A549 treated with ZK216348 at 1 μM for 4 hours (cell line): Measurements from ENCODE around the gene EPHA8. TPM values are rescaled to one million over a fixed set of nuclear protein-coding genes. Genes with fewer than 3 reads are reported as not detected.

Source experiments
- total RNA-seq: library from RNA; stranded (reverse); fragments of 200-300 nt; extraction: Qiagen RNA extraction; gene quantifications from 5 replicates; pipeline ENCODE4 v1.2.3, GENCODE V29; 2022; ENCODE audit warnings: low read depth

EPHA8 gene
- total RNA-seq: 0.02 to 0.06 TPM (median 0.05 TPM) in 3 of 5 replicates, not detected in the others

DNA sequence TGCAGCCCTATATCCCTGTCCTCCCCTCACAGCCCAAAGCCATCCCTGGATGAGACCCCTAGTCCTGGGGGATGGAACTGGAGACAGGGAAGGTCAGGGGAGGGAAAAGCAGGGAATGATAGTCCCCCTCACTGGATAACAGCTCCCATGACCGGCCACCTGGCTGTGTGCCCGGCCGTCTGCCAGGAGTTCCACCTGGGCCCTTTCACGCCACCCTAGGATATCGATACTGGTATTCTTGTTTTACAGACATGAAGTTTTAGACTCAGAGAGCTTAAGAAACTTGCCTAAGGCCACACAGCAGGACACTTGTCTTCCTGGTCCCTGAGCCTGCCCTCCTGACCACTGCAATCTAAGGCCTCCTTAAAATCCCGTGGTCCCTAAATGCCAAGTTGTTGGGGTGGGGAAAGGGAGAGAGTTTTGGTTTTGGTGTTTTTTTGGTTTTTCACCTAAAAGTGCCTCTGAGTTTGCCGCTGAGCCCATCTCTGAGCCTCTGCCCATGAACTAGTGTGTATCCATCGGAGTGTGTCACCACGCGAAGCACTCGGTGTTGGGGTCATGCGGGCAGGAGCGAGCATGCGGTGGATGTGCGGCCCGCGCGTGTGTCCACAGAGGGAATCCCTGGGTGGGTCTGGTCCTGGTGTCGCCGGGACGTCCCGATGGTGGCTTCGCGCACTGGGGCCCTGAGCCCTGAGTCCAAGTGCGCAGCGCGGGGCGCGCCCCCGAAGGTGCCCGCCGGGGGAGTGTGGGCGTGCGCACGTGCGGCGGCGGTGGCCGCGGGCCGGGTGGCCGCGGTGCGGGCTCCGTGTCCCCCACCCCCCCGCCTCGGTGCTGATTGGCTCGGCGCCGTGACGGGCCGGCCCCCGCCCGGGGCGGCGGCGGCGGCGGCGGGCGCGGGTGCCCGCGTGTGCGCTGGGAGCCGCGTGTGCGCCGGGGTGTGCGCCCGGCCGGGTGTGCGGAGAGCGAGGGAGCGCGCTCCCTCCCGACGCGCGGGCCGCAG lies at the start of gene EPHA8:
Gene EPHA8, plus strand, starts transcription at position 906 of the 1,000 bp plus-strand sequence. CDS start 147 bp downstream, outside the sequence.

DNA sequence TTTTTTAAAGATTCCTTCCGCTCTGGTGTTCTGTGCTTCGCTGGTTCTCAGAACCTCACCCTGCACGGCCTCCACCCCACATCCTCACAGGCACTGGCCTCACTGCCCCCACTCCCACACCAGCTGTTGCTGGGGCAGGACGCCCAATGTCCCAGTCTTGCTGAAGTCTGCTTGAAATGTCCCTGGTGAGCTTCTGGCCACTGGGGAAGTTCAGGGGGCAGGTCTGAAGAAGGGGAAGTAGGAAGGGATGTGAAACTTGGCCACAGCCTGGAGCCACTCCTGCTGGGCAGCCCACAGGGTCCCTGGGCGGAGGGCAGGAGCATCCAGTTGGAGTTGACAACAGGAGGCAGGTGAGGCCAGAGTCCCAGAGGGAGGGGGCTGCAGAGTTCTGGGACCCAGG lies 73.1 kb downstream of the EPHA8 start, which contains the start of gene C1QA:
Gene C1QA, plus strand, starts transcription at position 276 of the 400 bp plus-strand sequence. CDS start 989 bp downstream, outside the sequence.

DNA sequence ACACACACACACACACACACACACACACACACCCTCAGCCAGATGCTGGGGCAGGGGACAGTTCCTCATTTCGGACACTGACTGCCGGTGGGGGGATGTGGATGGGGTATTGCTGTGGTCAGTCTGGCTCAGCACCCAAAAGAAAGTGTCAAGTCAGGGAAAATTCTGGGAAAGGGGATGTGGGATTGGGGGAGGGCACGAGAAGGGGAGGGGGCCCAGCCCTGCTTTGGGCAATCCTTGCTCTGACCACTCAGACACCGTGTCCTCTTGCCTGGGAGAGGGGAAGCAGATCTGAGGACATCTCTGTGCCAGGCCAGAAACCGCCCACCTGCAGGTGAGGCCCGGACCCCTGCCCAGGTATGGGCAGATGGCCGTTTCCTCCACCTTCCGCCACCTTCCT lies 80.1 kb downstream of the EPHA8 start, which contains the start of gene C1QC:
Gene C1QC, plus strand, starts transcription at position 253 of the 400 bp plus-strand sequence. CDS start 391 bp downstream, outside the sequence.

DNA sequence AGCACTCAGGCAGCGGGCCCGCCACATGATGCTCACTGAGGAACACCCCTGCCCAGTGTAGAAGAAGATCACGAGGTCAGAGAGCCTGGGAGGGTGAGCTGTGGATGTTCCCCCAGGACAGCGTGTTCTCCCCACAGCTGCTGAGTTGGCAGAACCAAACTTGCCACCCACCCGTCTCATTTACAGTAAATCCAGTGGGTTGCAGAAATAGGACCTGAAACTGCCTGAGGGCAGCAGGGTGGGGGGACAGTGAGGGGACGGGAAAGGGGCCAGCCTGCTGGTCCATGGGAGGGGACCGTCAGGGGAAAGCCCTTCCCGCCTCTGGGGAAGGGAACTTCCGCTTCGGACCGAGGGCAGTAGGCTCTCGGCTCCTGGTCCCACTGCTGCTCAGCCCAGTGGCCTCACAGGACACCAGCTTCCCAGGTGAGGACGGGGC lies 89.6 kb downstream of the EPHA8 start, which contains the start of gene C1QB:
Gene C1QB, plus strand, starts transcription at position 356 of the 436 bp plus-strand sequence. CDS start 6,227 bp downstream, outside the sequence.

Other genes starting within 250 kb of the EPHA8 start
- 4.0 to 5.8 TPM (median 5.3 TPM) in 5 replicates for gene ZBTB40, start 111.6 kb upstream of the EPHA8 start, total RNA-seq
- gene C1QA, start 73.1 kb downstream of the EPHA8 start, total RNA-seq: not detected in 5 replicates
- not detected in 5 replicates for gene C1QC, start 80.1 kb downstream of the EPHA8 start, total RNA-seq
- gene C1QB, start 89.7 kb downstream of the EPHA8 start, total RNA-seq: not detected in 5 replicates
- 29.6 to 56.9 TPM (median 45.9 TPM) in 5 replicates for gene EPHB2, start 147.3 kb downstream of the EPHA8 start, total RNA-seq